Natural killer cell (primary cell): Measurements from ENCODE around the gene RERE. TPM values are rescaled to one million over a fixed set of nuclear protein-coding genes. Genes with fewer than 3 reads are reported as not detected.
A peak's percentile ranks its signal among the peaks of the same experiment; 100 is the strongest.

ENCODE experiments used
- ATAC-seq, 3 donors: fragments of 150-1000 bp in 2 of 3; fragments of 200-7000 bp in 1 of 3; cut with Tn5 transposase; 1 replicate in 1 of 3; 2 replicates in 2 of 3; pipeline ENCODE4 v1.10.0; 2021; ENCODE audit warnings: mild to moderate bottlenecking in 2 of 3, moderate library complexity in 2 of 3
- DNase-seq, 2 donors: peaks; one replicate each; pipeline versions ENCODE4 v3.0.0 to v3.0.0-alpha.2; 2013 to 2021; ENCODE audit warnings: mixed read lengths in 1 of 2
- H3K27ac ChIP-seq: one replicate; pipeline ENCODE4 v1.5.1; 2013; ENCODE audit warnings: mild to moderate bottlenecking, low read length
- H3K27me3 ChIP-seq: one replicate; pipeline ENCODE4 v1.6.1; 2013; ENCODE audit warnings: low read length; ENCODE audit not compliant: control insufficient read depth, insufficient read depth
- H3K36me3 ChIP-seq: one replicate; pipeline ENCODE4 v1.6.1; 2013; ENCODE audit warnings: low read length; ENCODE audit not compliant: control insufficient read depth, insufficient read depth
- H3K4me1 ChIP-seq: one replicate; pipeline ENCODE4 v1.6.1; 2013; ENCODE audit warnings: low read length; ENCODE audit not compliant: control insufficient read depth, insufficient read depth
- H3K4me3 ChIP-seq: one replicate; pipeline ENCODE4 v1.5.1; 2013; ENCODE audit warnings: low read length
- H3K9me3 ChIP-seq: one replicate; pipeline ENCODE4 v1.6.1; 2013; ENCODE audit warnings: low read length; ENCODE audit not compliant: control insufficient read depth, insufficient read depth
- H3K27ac Mint-ChIP-seq, 2 donors: one replicate each; pipeline ENCODE4 v1.8.0; 2022; ENCODE audit warnings: mild to moderate bottlenecking in 2 of 2, mixed read lengths in 2 of 2, moderate library complexity in 1 of 2
- H3K27me3 Mint-ChIP-seq, 2 donors: one replicate each; pipeline ENCODE4 v1.8.0; 2022; ENCODE audit warnings: low read depth in 2 of 2, mixed read lengths in 2 of 2
- H3K36me3 Mint-ChIP-seq: one replicate; pipeline ENCODE4 v1.8.0; 2022; ENCODE audit warnings: mixed read lengths
- H3K4me1 Mint-ChIP-seq, 2 donors: one replicate each; pipeline ENCODE4 v1.8.0; 2022; ENCODE audit warnings: mixed read lengths in 2 of 2
- H3K4me3 Mint-ChIP-seq: one replicate; pipeline ENCODE4 v1.8.0; 2022; ENCODE audit warnings: mild to moderate bottlenecking, moderate library complexity, mixed read lengths
- H3K9me3 Mint-ChIP-seq, 2 donors: one replicate each; pipeline ENCODE4 v1.8.0; 2022; ENCODE audit warnings: mixed read lengths in 2 of 2
- WGBS: methylation state at CpG from one replicate; pipeline ENCODE4 v1.1.7; 2013; ENCODE audit warnings: missing lambda C conversion rate; ENCODE audit not compliant: insufficient coverage; 5-methylcytosine and 5-hydroxymethylcytosine counted together
- intact Hi-C: fragments of 100-400 bp; cut with micrococcal nuclease; formaldehyde crosslinking; loops from one replicate; pipeline ENCODE4 v1.14.2; 2022
- total RNA-seq, 4 donors: library from RNA; stranded (reverse); fragments of 120-200 nt in 1 of 4; gene quantifications; one replicate each; pipeline versions ENCODE4 v1.2.3 to v1.2.4, GENCODE V29; 2013 to 2022
- TF ChIP-seq, protein P1 (sequence below): fragments of 200-600 bp; IDR thresholded peaks from one replicate; pipeline ENCODE4 v1.8.0; 2022; ENCODE audit warnings: antibody characterized with exemption

Gene RERE
- total RNA-seq, 3 donors from 2014 or later (not counting 1 experiment from before 2014, with no cell fraction given): 67.7 to 76.0 (median 73.0) TPM

DNA sequence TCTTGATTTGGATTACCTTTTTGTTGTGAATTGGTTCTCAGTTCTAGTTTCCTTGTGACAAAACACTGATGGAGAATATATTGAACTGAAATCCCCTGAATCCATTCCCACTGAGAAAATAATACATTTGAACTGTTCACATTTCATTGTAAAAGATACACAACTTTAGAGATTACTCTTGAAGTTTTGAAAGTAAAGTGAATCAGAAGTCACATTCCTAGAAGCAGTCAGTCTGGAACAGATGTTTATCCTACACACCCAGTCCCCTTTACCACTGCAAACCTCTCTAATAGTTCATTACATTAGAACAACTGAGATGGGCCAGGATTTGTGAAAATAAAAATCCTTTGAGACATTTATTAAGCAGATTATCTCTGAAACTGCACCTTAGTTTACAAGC lies 3.4 kb downstream of the RERE start:
- no peak for ATAC-seq
- Mint-ChIP-seq H3K36me3 (no peaks in the 10 kb centered on the region), H3K27ac (peak overlapping the region in 1 of 2 donors; percentile 23), H3K4me1 (peaks cover 39% of the 10 kb centered on the region in 2 donors), H3K4me3 (no peak overlapping the region), H3K9me3 (no peaks in the 10 kb centered on the region), H3K27me3 (no peaks in the 10 kb centered on the region)
- no peaks in the 10 kb centered on the region for H3K9me3 ChIP-seq
- no peak overlapping the region for H3K27ac ChIP-seq
- H3K4me1 ChIP-seq: peaks cover 2% of the 10 kb centered on the region
- intact Hi-C loops: loop anchor here (1.0 kb wide), 1 partner anchor 35 kb away; no protein-coding TSS in a partner anchor
- H3K27me3 ChIP-seq: no peaks in the 10 kb centered on the region
- TF ChIP-seq, protein P1, sequence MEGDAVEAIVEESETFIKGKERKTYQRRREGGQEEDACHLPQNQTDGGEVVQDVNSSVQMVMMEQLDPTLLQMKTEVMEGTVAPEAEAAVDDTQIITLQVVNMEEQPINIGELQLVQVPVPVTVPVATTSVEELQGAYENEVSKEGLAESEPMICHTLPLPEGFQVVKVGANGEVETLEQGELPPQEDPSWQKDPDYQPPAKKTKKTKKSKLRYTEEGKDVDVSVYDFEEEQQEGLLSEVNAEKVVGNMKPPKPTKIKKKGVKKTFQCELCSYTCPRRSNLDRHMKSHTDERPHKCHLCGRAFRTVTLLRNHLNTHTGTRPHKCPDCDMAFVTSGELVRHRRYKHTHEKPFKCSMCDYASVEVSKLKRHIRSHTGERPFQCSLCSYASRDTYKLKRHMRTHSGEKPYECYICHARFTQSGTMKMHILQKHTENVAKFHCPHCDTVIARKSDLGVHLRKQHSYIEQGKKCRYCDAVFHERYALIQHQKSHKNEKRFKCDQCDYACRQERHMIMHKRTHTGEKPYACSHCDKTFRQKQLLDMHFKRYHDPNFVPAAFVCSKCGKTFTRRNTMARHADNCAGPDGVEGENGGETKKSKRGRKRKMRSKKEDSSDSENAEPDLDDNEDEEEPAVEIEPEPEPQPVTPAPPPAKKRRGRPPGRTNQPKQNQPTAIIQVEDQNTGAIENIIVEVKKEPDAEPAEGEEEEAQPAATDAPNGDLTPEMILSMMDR: no peak
- DNase-seq: no peak
- no peaks in the 10 kb centered on the region for H3K36me3 ChIP-seq
- no peak overlapping the region for H3K4me3 ChIP-seq

DNA sequence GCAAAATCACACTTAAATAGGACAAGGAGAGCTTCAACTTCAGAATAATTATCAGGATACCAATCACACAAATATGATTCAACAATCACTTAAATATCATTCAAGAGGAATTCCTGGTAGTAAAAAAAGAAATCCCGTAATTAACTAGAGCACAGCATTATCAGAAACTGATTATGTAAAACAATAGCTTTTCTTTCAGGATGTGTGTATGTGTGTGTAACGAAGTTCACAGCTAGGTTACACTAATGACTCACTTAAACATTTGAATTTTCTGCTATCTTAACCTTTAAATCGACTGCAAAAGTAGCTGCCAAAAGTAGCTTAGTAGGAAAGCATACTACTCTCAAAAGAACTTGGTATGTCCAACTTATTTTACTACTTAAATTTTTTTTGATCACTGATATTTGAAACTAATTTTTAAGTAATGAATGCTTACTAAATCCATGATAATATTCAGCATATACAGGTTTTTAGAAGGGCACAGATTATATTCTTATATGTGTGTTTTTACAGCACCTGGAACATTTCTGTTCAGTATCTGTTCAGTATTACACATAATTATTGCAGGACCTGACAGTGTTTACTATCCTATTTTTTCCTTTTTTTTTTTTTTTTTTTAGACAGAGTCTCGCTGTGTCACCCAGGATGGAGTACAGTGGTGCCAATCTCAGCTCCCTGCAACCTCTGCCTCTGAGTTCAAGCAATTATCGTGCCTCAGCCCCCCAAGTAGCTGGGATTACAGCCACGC lies 4.2 kb downstream of the RERE start:
- Histone ChIP-seq H3K27ac (no peak overlapping the region), H3K9me3 (no peaks in the 10 kb centered on the region), H3K27me3 (no peaks in the 10 kb centered on the region), H3K4me3 (no peak overlapping the region), H3K4me1 (peaks cover 2% of the 10 kb centered on the region), H3K36me3 (no peaks in the 10 kb centered on the region)
- no peaks in the 10 kb centered on the region for H3K9me3 Mint-ChIP-seq
- no peaks in the 10 kb centered on the region for H3K36me3 Mint-ChIP-seq
- ATAC-seq (no peak), DNase-seq (no peak)
- H3K4me1 Mint-ChIP-seq: peaks cover 35 to 37% of the 10 kb centered on the region in 2 donors
- H3K27ac Mint-ChIP-seq: no peak overlapping the region
- no peak overlapping the region for H3K4me3 Mint-ChIP-seq
- H3K27me3 Mint-ChIP-seq: no peaks in the 10 kb centered on the region
- WGBS: 89% methylated on average over 4 of the region's 6 CpGs
- intact Hi-C loops: loop anchor here (1.0 kb wide), 1 partner anchor 36 kb away; no protein-coding TSS in a partner anchor
- TF ChIP-seq, protein P1: no peak

DNA sequence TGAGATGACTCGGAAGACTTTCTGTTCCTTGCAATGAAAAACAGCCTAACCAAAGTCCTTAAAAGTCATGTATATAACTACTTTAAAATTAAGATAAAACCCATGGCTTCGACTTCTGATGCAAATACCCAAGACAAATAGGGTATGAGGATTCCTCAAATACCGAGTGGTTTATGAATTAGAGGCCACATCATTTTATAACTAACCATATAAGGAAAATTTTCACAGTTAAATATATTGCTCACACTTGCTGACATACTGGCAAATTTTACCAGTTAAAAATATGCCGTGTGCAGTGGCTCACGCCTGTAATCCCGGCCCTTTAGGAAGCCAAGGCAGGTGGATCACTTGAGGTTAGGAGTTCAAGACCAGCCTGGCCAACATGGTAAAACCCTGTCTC lies 5.4 kb downstream of the RERE start:
- Mint-ChIP-seq H3K36me3 (no peaks in the 10 kb centered on the region), H3K4me3 (no peak overlapping the region), H3K9me3 (no peaks in the 10 kb centered on the region), H3K27me3 (no peaks in the 10 kb centered on the region), H3K4me1 (peaks cover 31 to 38% of the 10 kb centered on the region in 2 donors), H3K27ac (no peak overlapping the region)
- intact Hi-C loops: no loop called here
- H3K27me3 ChIP-seq: no peaks in the 10 kb centered on the region
- H3K4me3 ChIP-seq: no peak overlapping the region
- ATAC-seq (no peak), DNase-seq (no peak)
- peaks cover 2% of the 10 kb centered on the region for H3K4me1 ChIP-seq
- H3K9me3 ChIP-seq: no peaks in the 10 kb centered on the region
- TF ChIP-seq, protein P1: no peak
- H3K36me3 ChIP-seq: no peaks in the 10 kb centered on the region
- WGBS: 85% methylated on average over 6 of the region's 6 CpGs
- no peak overlapping the region for H3K27ac ChIP-seq

- no peak overlapping the region for H3K27ac ChIP-seq
- H3K9me3 ChIP-seq: no peaks in the 10 kb centered on the region
- 86% methylated on average over 4 of the region's 4 CpGs for WGBS
- H3K4me1 ChIP-seq: peaks cover 2% of the 10 kb centered on the region
- H3K4me1 Mint-ChIP-seq: peaks cover 21 to 33% of the 10 kb centered on the region in 2 donors
- no peak overlapping the region for H3K4me3 ChIP-seq
- ATAC-seq (no peak), DNase-seq (no peak)
- no peaks in the 10 kb centered on the region for H3K9me3 Mint-ChIP-seq
- H3K36me3 ChIP-seq: no peaks in the 10 kb centered on the region
- no peak overlapping the region for H3K4me3 Mint-ChIP-seq
- TF ChIP-seq, protein P1: no peak
- H3K27ac Mint-ChIP-seq: no peak overlapping the region
- H3K36me3 Mint-ChIP-seq: no peaks in the 10 kb centered on the region
- H3K27me3 Mint-ChIP-seq: no peaks in the 10 kb centered on the region
- intact Hi-C loops: no loop called here
- no peaks in the 10 kb centered on the region for H3K27me3 ChIP-seq
Observed at GRCh38 chr1:8810987-8811386, 6.5 kb downstream of the RERE start.
